ENCODE data around the gene SH2D6. TPM values are rescaled to one million over a fixed set of nuclear protein-coding genes. Genes with fewer than 3 reads are reported as not detected.

The SH2D6 gene
- total and polyA plus RNA-seq, 2 of the 8 experiments (the other 6 are each of a cell fraction or from before 2014, with no cell fraction given): 0.42 TPM; not detected in 1

DNA sequence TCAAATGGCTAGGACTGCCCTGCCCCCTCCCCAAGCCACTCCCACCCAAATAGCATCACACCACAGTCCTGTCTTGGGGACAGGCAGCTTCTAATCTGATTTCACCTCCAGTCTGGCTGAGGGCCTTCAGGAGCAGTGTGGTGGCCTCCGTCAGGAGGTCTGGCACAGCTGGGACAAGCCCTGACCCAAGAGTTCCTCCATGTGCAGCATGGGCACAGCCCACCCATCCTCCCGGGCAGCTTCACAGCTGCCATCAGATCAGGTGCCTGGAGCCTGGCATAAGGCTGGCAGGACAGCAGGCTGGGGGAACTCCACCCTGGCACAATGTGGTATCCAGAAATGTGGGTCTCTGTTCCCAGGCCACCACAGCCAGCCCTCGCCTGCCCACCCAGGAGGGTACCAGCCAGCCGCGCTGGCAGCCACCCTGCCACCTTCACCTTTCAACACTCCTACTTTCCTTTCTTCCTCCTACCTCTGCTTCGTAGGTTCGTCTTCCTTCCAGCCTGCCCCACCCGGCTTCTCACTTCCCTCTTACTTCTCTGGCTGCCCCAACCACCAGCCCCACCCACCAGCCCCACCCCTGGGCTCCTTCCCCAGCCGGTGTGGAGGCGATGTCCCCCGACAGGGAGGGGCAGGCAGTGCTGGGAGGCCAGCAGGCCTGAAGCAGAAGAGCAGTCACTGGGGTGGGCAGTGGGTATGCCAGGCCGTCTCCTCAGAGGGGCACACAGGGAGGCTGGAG is 8.5 kb upstream of the SH2D6 start, which contains the start of gene CAPG (continued):
- TF ChIP-seq ZNF274 (IDR thresholded peaks at IDR 0.05; ENCODE audit: borderline replicate concordance, extremely low read depth, low read length) (no peak), SP2 (IDR thresholded peaks at IDR 0.05; ENCODE audit: low read length) (no peak), KDM5A (IDR thresholded peaks at IDR 0.05; ENCODE audit: low read length) (no peak), KDM1A (IDR thresholded peaks at IDR 0.05; ENCODE audit: borderline replicate concordance, low read length) (no peak), SIX5 (IDR thresholded peaks at IDR 0.05; ENCODE audit: low read depth, low read length) (no peak)

Data from H1 (cell line).